Stimulated activated CD4-positive, alpha-beta T cell treated with anti-CD3 and anti-CD28 coated beads, Interleukin-2, amount 100 ng/mL, for 4 hours (primary cell): ENCODE data around the gene OR8B8.
"Not testable (repeated sequence)": the region's sequence is repeated elsewhere in the genome, so short reads cannot be mapped to it uniquely, and the experiment has no call there.

Experiments used
- DNase-seq: peaks from one replicate; pipeline ENCODE4 v3.0.0-alpha.2; 2020; ENCODE audit warnings: low read depth

Gene OR8B8

GRCh38 chr11:124445646-124446150, at the start of gene OR8B8:
Gene OR8B8 (minus strand): TSS chr11:124445696. CDS start chr11:124441085, 4,611 bp downstream.
- no peak for DNase-seq

- DNase-seq, result no peak
These were observed 47.6 kb upstream of the OR8B8 start for GRCh38 chr11:124493016-124493655.

GRCh38 chr11:124483422-124483821, 37.9 kb upstream of the OR8B8 start:
- DNase-seq, result no peak

GRCh38 chr11:124482362-124483147, 37.1 kb upstream of the OR8B8 start:
- DNase-seq, result no peak

GRCh38 chr11:124481365-124482323, 36.1 kb upstream of the OR8B8 start:
- DNase-seq, result no peak

- no peak for DNase-seq
These were observed 34.1 kb upstream of the OR8B8 start for GRCh38 chr11:124479561-124479960.

- no peak for DNase-seq
These were observed 29.8 kb upstream of the OR8B8 start for GRCh38 chr11:124475265-124475664.

GRCh38 chr11:124474779-124475178, 29.3 kb upstream of the OR8B8 start:
- no peak for DNase-seq

- DNase-seq, result no peak
These were observed 28.6 kb upstream of the OR8B8 start for GRCh38 chr11:124474079-124474478.

GRCh38 chr11:124473476-124473875, 28.0 kb upstream of the OR8B8 start:
- DNase-seq, result no peak

GRCh38 chr11:124470561-124471227, 25.2 kb upstream of the OR8B8 start:
- DNase-seq, result no peak

- DNase-seq, result no peak
These were observed 22.0 kb upstream of the OR8B8 start for GRCh38 chr11:124467381-124467927.

- DNase-seq, result no peak
These were observed 19.9 kb upstream of the OR8B8 start for GRCh38 chr11:124465368-124465767.

GRCh38 chr11:124463990-124464389, 18.5 kb upstream of the OR8B8 start:
- DNase-seq, result no peak

GRCh38 chr11:124463324-124463723, 17.8 kb upstream of the OR8B8 start:
- no peak for DNase-seq

GRCh38 chr11:124460459-124460858, 15.0 kb upstream of the OR8B8 start:
- DNase-seq, result no peak

- not testable (repeated sequence) for DNase-seq
These were observed 13.9 kb upstream of the OR8B8 start for GRCh38 chr11:124459379-124459778.

GRCh38 chr11:124454552-124454951, 9.1 kb upstream of the OR8B8 start:
- DNase-seq, result no peak

GRCh38 chr11:124446916-124447315, 1.4 kb upstream of the OR8B8 start:
- DNase-seq, result no peak

GRCh38 chr11:124442847-124443246, 2.6 kb downstream of the OR8B8 start:
- no peak for DNase-seq

GRCh38 chr11:124442442-124442841, 3.1 kb downstream of the OR8B8 start:
- DNase-seq, result no peak
